K562 (cell line): Measurements from ENCODE around the gene PI4KA. TPM values are rescaled to one million over a fixed set of nuclear protein-coding genes. Genes with fewer than 3 reads are reported as not detected.

Source experiments
- ATAC-seq: fragments of 200-7000 bp; cut with Tn5 transposase; 3 replicates; pipeline ENCODE4 v1.9.1; 2020; ENCODE audit warnings: moderate library complexity
- BruUV-seq: library from RNA; stranded (reverse); fragments of 400-500 nt; replicated peaks from 2 replicates; lab custom pipeline; 2021; lab: Mats Ljungman, UMichigan
- CTCF ChIA-PET: fragments of 300-600 bp; formaldehyde crosslinking; extraction: SDS; loops from one replicate; lab custom pipeline; 2021; ENCODE audit warnings: low intra/inter-chr PET ratio; lab: Yijun Ruan, JAX
- POLR2A ChIA-PET: fragments of 300-600, 350-650 bp; sonication (Branson Sonifier 250); formaldehyde crosslinking; extraction: SDS; loops from one replicate; lab custom pipeline; 2021; ENCODE audit warnings: antibody characterized with exemption, inconsistent platforms; lab: Yijun Ruan, JAX
- DNase-seq, 4 experiments: peaks; one replicate each; pipeline versions ENCODE4 v3.0.0 to v3.0.0-alpha.2; 2011 to 2018; ENCODE audit warnings: low spot score in 3 of 4, mixed read lengths in 3 of 4; ENCODE audit errors: extremely low read depth in 1 of 4
- FAIRE-seq: peaks from 2 replicates; lab custom pipeline; 2011; peaks lifted over from hg19 to GRCh38; lab: Jason Lieb, UNC
- H2AFZ ChIP-seq: 2 replicates; pipeline ENCODE4 v1.6.0; 2011; ENCODE audit warnings: low read depth, low read length, control low read depth, inconsistent platforms
- H3K27ac ChIP-seq: fragments of 200-600 bp; 3 replicates; pipeline ENCODE4 v1.8.0; 2011; ENCODE audit warnings: low read depth, mild to moderate bottlenecking, control low read depth, inconsistent platforms, low read length, moderate library complexity, mixed read lengths; ENCODE audit errors: extremely low read depth
- H3K27me3 ChIP-seq, 2 experiments: fragments of 300-600 bp in 1 of 2; 2 replicates in 1 of 2; 3 replicates in 1 of 2; pipeline versions ENCODE4 v1.6.0 to v1.8.0; 2011; ENCODE audit warnings: inconsistent platforms in 2 of 2, low read length in 2 of 2, mild to moderate bottlenecking in 1 of 2, mixed read lengths in 1 of 2, moderate library complexity in 1 of 2; ENCODE audit not compliant: control insufficient read depth in 2 of 2, insufficient read depth in 2 of 2
- H3K36me3 ChIP-seq: fragments of 300-600 bp; 3 replicates; pipeline ENCODE4 v1.8.0; 2011; ENCODE audit warnings: mild to moderate bottlenecking, low read length, inconsistent platforms; ENCODE audit not compliant: control insufficient read depth, insufficient read depth
- H3K4me1 ChIP-seq, 2 experiments: fragments of 200-600 bp in 1 of 2; replicated peaks in 1 of 2; 2 replicates in 1 of 2; 3 replicates in 1 of 2; pipeline versions ENCODE4 v1.5.1 to v1.8.0; 2011; ENCODE audit warnings: inconsistent platforms in 2 of 2, low read length in 2 of 2, mild to moderate bottlenecking in 1 of 2, mixed read lengths in 1 of 2, moderate library complexity in 1 of 2; ENCODE audit not compliant: control insufficient read depth in 2 of 2, insufficient read depth in 2 of 2
- H3K4me2 ChIP-seq: 2 replicates; pipeline ENCODE4 v1.6.1; 2011; ENCODE audit warnings: low read length, control low read depth, inconsistent platforms, mixed read lengths; ENCODE audit not compliant: insufficient read depth
- H3K4me3 ChIP-seq: fragments of 200-600 bp; sonication (generic), shearing (Covaris generic); 2 replicates; pipeline ENCODE4 v1.5.1; 2016; ENCODE audit warnings: control low read depth, inconsistent platforms
- H3K79me2 ChIP-seq: fragments of 200-600 bp; 3 replicates; pipeline ENCODE4 v1.8.0; 2011; ENCODE audit warnings: low read length, inconsistent platforms; ENCODE audit not compliant: control insufficient read depth, insufficient read depth
- H3K9ac ChIP-seq, 2 experiments: 2 replicates each; pipeline versions ENCODE4 v1.6.0 to v1.6.1; 2011; ENCODE audit warnings: low read depth in 2 of 2, low read length in 2 of 2, control low read depth in 1 of 2, inconsistent platforms in 1 of 2, mild to moderate bottlenecking in 1 of 2, mixed read lengths in 1 of 2; ENCODE audit not compliant: insufficient read depth in 1 of 2
- H3K9me1 ChIP-seq: one replicate; pipeline ENCODE4 v1.6.0; 2011; ENCODE audit warnings: inconsistent platforms, mild to moderate bottlenecking, low read length, moderate library complexity; ENCODE audit not compliant: control insufficient read depth, insufficient read depth
- H3K9me3 ChIP-seq: replicated peaks from 2 replicates; pipeline ENCODE4 v1.5.1; 2011; ENCODE audit warnings: low read depth, low read length, inconsistent platforms; ENCODE audit not compliant: control insufficient read depth, insufficient read depth
- H4K20me1 ChIP-seq: replicated peaks from 2 replicates; pipeline ENCODE4 v1.6.1; 2011; ENCODE audit warnings: low read length, inconsistent platforms, mixed read lengths; ENCODE audit not compliant: control insufficient read depth, insufficient read depth
- BRCA1 ChIP-seq, 2 experiments: fragments of 450-650 bp in 1 of 2; sonication (generic) in 1 of 2; formaldehyde crosslinking in 1 of 2; IDR thresholded peaks; 2 replicates each; pipeline versions ENCODE4 v1.5.0 to v1.6.1; 2017 to 2020; ENCODE audit warnings: mild to moderate bottlenecking in 1 of 2, missing genetic modification reagents in 1 of 2
- C11orf30 ChIP-seq: fragments of 450-650 bp; IDR thresholded peaks from 2 replicates; pipeline ENCODE4 v1.6.1; 2016; ENCODE audit warnings: low read depth, mild to moderate bottlenecking
- CTBP1 ChIP-seq: fragments of 450-650 bp; IDR thresholded peaks from 2 replicates; pipeline ENCODE4 v1.6.1; 2016; ENCODE audit warnings: borderline replicate concordance
- DIDO1 ChIP-seq: fragments of 450-650 bp; IDR thresholded peaks from 2 replicates; pipeline ENCODE4 v1.6.1; 2016; ENCODE audit warnings: low read depth, missing biosample characterization, missing genetic modification characterization
- GTF2E2 ChIP-seq: fragments of 200-800 bp; sonication (Bioruptor generic); IDR thresholded peaks from 2 replicates; pipeline ENCODE4 v1.6.1; 2016; ENCODE audit warnings: missing genetic modification characterization, missing compliant biosample characterization
- NCOA2 ChIP-seq, 2 experiments: fragments of 450-650 bp; IDR thresholded peaks; 2 replicates each; pipeline ENCODE4 v1.6.1; 2018; ENCODE audit warnings: mild to moderate bottlenecking in 2 of 2, moderate library complexity in 1 of 2; ENCODE audit not compliant: partially characterized antibody in 2 of 2
- NCOA6 ChIP-seq: fragments of 450-650 bp; IDR thresholded peaks from 2 replicates; pipeline ENCODE4 v1.6.1; 2017; ENCODE audit warnings: mild to moderate bottlenecking
- POLR3G ChIP-seq: IDR thresholded peaks from 2 replicates; pipeline ENCODE4 v1.6.1; 2011; ENCODE audit not compliant: insufficient read length, insufficient replicate concordance; ENCODE audit errors: extremely low read depth
- SP1 ChIP-seq: sonication (generic); formaldehyde crosslinking; IDR thresholded peaks from 2 replicates; pipeline ENCODE4 v1.8.1; 2022; ENCODE audit warnings: mild to moderate bottlenecking, missing genetic modification reagents
- WGBS: fragments of 100-300 bp; shearing (Covaris generic); methylation state at CpG from one replicate; pipeline ENCODE4 v1.1.6; 2016; ENCODE audit warnings: low coverage, mixed read lengths; ENCODE audit not compliant: insufficient coverage; ENCODE audit errors: missing lambda C conversion rate; 5-methylcytosine and 5-hydroxymethylcytosine counted together
- in situ Hi-C: fragments of 300-500 bp; cut with MboI; formaldehyde crosslinking; loops from 4 replicates; pipeline ENCODE4 v1.15.0; 2018; ENCODE audit warnings: inconsistent platforms, mixed read lengths
- intact Hi-C: fragments of 100-400 bp; cut with micrococcal nuclease; formaldehyde crosslinking; loops from 2 replicates; pipeline ENCODE4 v1.14.2; 2022
- polyA plus RNA-seq, 8 experiments: library from polyadenylated mRNA; depleted of rRNA in 4 of 8; stranded (reverse) in 5 of 8; unstranded in 3 of 8; fragments of >200 nt; fragmentation: Nextera tagmentation in 2 of 8; fragmentation: Illumina TruSeq in 1 of 8; extraction: Ambion mirVana in 2 of 8; extraction: Trizol in 1 of 8; gene quantifications; 2 replicates each; pipeline versions ENCODE4 v1.2.1 to v1.2.3, GENCODE V29; 2011 to 2014; ENCODE audit warnings: inconsistent platforms in 1 of 8, missing spikeins in 1 of 8
- total RNA-seq, 7 experiments: library from RNA; depleted of rRNA in 6 of 7; stranded (reverse); fragments of >200 nt in 6 of 7; fragmentation: Illumina TruSeq in 2 of 7; extraction: Trizol in 2 of 7; gene quantifications; 2 replicates each; pipeline versions ENCODE4 v1.2.1 to v1.2.3, GENCODE V29; 2011 to 2021; ENCODE audit warnings: low replicate concordance in 1 of 7
- TF ChIP-seq, protein P1 (sequence below), 3 experiments: IDR thresholded peaks in 2 of 3; conservative IDR thresholded peaks in 1 of 3; 2 replicates each; pipeline ENCODE4 v1.5.1; 2011 to 2012; ENCODE audit warnings: low read length in 3 of 3, mild to moderate bottlenecking in 3 of 3, control low read depth in 2 of 3, improper control_type of control experiment in 1 of 3, inconsistent platforms in 1 of 3, low read depth in 1 of 3, mixed read lengths in 1 of 3, moderate library complexity in 1 of 3; ENCODE audit not compliant: insufficient read depth in 2 of 3
- TF ChIP-seq, protein P2 (sequence below): IDR thresholded peaks from 3 replicates; pipeline ENCODE4 v1.6.1; 2011; ENCODE audit warnings: borderline replicate concordance, mild to moderate bottlenecking, moderate library complexity; ENCODE audit not compliant: insufficient read length; ENCODE audit errors: extremely low read depth

PI4KA gene
- total and polyA plus RNA-seq, 9 of the 15 experiments (the other 6 are each of a cell fraction or from before 2014, with no cell fraction given), result 7.3 to 187 (median 84.7) TPM

DNA sequence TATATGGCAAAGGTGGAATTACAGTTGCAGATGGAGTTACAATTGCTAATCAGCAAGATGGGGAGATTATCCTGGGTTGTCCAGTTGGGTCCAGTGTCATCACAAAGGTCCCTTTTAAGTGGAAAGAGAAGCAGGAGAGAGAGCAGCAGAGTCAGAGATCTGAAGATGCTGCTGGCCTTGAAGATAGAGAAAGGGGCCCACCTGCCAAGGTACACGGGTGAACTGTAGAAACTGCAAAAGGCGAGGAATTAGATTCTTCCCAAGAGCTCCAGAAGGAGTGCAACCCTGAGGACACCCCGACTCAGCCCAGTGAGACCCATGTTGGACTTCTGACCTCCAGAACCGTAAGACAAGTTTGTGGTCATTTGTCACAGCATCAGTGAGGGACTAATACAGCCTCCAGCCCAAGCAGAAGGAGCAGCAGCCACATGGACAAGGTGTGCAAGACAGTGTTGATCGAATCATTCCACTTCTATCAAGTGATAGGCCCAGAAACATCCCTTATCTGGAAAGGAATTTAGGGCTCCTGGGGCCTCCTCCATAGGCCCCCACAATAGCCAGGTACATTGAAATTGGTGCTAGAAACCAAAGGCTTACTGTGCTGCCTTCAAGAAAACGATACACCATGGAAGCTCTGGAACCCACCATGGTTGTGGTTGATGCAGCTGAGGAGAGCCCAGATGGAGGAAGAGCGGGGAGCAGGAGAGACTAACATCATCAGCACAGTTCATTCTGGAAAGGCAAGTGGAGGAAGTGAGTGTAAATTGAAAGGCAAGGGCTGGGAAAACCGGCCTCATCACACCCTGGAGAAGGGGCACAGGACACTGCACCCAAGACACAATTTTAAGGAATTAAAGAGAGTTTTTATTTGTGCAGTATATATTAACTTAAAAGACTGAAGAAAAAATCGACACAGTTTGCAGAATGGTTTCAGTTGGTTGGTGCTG, 23.5 kb upstream of the PI4KA start:
- intact Hi-C loops (loop anchor here (2.0 kb wide), 1 partner anchor 15 kb away; no protein-coding TSS in a partner anchor), in situ Hi-C loops (no loop called here)
- no peak overlapping the region for H2AFZ ChIP-seq
- CTCF ChIA-PET, result no interaction called here
- H3K27ac ChIP-seq, result no peak overlapping the region
- H3K9ac ChIP-seq, result no peak overlapping the region
- no peaks in the 10 kb centered on the region for H3K27me3 ChIP-seq
- no peaks in the 10 kb centered on the region for H3K79me2 ChIP-seq
- peaks cover 12 to 17% of the 10 kb centered on the region in 2 experiments for H3K4me1 ChIP-seq
- FAIRE-seq (no peak), DNase-seq (peak in 1 of 4 experiments; percentile 50), ATAC-seq (no peak)
- no TSS peak for BruUV-seq
- peaks cover 9% of the 10 kb centered on the region for H3K9me1 ChIP-seq
- POLR2A ChIA-PET, result interaction anchor here (0.6 to 13.5 kb wide), 8 partner anchors 9 to 762 kb away, joined by 3 to 172 read pairs (median 6); partner anchors contain the start of genes CRKL, PI4KA, SNAP29 and THAP7
- no peak overlapping the region for H3K4me3 ChIP-seq
- no peak overlapping the region for H3K4me2 ChIP-seq
- 69% methylated on average over 9 of the region's 9 CpGs for WGBS
- no peaks in the 10 kb centered on the region for H3K9me3 ChIP-seq
- H4K20me1 ChIP-seq, result peaks cover 6% of the 10 kb centered on the region; the same call in 1 of the 2 replicates
- H3K36me3 ChIP-seq, result peaks cover 71% of the 10 kb centered on the region
- TF ChIP-seq, protein P1, sequence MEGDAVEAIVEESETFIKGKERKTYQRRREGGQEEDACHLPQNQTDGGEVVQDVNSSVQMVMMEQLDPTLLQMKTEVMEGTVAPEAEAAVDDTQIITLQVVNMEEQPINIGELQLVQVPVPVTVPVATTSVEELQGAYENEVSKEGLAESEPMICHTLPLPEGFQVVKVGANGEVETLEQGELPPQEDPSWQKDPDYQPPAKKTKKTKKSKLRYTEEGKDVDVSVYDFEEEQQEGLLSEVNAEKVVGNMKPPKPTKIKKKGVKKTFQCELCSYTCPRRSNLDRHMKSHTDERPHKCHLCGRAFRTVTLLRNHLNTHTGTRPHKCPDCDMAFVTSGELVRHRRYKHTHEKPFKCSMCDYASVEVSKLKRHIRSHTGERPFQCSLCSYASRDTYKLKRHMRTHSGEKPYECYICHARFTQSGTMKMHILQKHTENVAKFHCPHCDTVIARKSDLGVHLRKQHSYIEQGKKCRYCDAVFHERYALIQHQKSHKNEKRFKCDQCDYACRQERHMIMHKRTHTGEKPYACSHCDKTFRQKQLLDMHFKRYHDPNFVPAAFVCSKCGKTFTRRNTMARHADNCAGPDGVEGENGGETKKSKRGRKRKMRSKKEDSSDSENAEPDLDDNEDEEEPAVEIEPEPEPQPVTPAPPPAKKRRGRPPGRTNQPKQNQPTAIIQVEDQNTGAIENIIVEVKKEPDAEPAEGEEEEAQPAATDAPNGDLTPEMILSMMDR (IDR thresholded peaks at IDR 0.05 in 2 of 3, conservative IDR thresholded peaks at IDR 0.05 in 1 of 3; ENCODE audit: insufficient read depth in 2 of 3, low read depth in 1 of 3, low read length in 3 of 3), result no peak
- TF ChIP-seq POLR3G, result no peak
- TF ChIP-seq NCOA2 (IDR thresholded peaks at IDR 0.05; ENCODE audit: partially characterized antibody in 2 of 2), result no peak
- TF ChIP-seq GTF2E2 (tag), result no peak
- TF ChIP-seq CTBP1, result no peak
- TF ChIP-seq NCOA6, result no peak
- TF ChIP-seq C11orf30, result no peak
- TF ChIP-seq, protein P2, sequence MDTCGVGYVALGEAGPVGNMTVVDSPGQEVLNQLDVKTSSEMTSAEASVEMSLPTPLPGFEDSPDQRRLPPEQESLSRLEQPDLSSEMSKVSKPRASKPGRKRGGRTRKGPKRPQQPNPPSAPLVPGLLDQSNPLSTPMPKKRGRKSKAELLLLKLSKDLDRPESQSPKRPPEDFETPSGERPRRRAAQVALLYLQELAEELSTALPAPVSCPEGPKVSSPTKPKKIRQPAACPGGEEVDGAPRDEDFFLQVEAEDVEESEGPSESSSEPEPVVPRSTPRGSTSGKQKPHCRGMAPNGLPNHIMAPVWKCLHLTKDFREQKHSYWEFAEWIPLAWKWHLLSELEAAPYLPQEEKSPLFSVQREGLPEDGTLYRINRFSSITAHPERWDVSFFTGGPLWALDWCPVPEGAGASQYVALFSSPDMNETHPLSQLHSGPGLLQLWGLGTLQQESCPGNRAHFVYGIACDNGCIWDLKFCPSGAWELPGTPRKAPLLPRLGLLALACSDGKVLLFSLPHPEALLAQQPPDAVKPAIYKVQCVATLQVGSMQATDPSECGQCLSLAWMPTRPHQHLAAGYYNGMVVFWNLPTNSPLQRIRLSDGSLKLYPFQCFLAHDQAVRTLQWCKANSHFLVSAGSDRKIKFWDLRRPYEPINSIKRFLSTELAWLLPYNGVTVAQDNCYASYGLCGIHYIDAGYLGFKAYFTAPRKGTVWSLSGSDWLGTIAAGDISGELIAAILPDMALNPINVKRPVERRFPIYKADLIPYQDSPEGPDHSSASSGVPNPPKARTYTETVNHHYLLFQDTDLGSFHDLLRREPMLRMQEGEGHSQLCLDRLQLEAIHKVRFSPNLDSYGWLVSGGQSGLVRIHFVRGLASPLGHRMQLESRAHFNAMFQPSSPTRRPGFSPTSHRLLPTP, result no peak
- TF ChIP-seq DIDO1 (tag), result no peak
- no peak for TF ChIP-seq SP1 (CRISPR knock-in tag)
- TF ChIP-seq BRCA1 (IDR thresholded peaks at IDR 0.05), result no peak
- TF ChIP-seq BRCA1 (CRISPR knock-in tag; IDR thresholded peaks at IDR 0.05), result peak; percentile 92; the same call in 1 of the 2 replicates
